GM13976 (cell line): ENCODE measurements around the gene MAD1L1.

Experiments used
- DNase-seq: peaks from one replicate; pipeline ENCODE4 v3.0.0; 2012; ENCODE audit warnings: low spot score
- in situ Hi-C: fragments of 300-500 bp; cut with MboI; formaldehyde crosslinking; loops from one replicate; pipeline ENCODE4 v1.12.0; 2022; ENCODE audit warnings: low sequenced_read_pairs, mixed read lengths, inconsistent platforms; ENCODE audit not compliant: unreplicated experiment
- TF ChIP-seq, protein P1 (sequence below): IDR thresholded peaks from 2 replicates; pipeline ENCODE4 v1.5.1; 2012; ENCODE audit warnings: borderline replicate concordance, mild to moderate bottlenecking; ENCODE audit not compliant: insufficient read depth; ENCODE audit errors: extremely low read depth, missing control alignments, control extremely low read depth

MAD1L1 gene

DNA sequence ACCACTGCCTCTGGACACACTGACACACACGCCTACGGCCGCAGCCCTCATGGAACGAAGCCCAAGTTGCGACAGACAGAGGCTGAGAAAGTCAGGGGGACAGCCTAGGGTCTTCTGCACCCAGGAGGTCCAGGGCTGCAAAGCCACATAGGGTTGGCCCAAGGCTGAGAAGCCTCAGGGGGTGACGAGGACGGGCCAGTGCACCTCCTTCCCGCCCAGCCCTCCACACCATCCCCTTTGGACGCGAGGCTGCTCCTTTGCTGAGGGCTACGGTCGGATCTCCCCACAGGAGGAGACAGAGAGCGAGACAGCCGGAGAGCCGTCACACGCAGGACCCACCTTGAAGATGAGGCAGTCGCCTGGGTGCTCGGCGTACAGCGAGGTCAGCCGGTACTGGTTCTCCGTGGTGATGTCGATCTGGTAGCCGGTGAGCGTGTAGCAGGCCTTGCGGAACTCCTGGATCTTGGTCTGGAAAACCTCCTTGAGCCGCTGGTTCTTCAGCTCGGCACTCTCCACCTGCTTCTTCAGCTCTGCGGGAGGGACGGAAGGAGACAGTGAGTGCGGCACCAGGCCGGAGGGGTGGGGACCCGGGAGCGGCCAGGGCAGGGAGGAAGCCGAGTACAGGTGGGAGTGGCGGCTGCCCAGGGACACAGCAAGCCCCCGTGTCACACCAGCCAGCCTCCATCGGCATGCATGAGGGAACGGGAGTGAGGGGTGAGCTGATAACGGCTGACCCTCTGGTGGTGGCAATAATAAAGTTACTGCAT lies 334.7 kb downstream of the MAD1L1 start:
- TF ChIP-seq, protein P1, sequence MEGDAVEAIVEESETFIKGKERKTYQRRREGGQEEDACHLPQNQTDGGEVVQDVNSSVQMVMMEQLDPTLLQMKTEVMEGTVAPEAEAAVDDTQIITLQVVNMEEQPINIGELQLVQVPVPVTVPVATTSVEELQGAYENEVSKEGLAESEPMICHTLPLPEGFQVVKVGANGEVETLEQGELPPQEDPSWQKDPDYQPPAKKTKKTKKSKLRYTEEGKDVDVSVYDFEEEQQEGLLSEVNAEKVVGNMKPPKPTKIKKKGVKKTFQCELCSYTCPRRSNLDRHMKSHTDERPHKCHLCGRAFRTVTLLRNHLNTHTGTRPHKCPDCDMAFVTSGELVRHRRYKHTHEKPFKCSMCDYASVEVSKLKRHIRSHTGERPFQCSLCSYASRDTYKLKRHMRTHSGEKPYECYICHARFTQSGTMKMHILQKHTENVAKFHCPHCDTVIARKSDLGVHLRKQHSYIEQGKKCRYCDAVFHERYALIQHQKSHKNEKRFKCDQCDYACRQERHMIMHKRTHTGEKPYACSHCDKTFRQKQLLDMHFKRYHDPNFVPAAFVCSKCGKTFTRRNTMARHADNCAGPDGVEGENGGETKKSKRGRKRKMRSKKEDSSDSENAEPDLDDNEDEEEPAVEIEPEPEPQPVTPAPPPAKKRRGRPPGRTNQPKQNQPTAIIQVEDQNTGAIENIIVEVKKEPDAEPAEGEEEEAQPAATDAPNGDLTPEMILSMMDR = no peak
- in situ Hi-C loops = no loop called here
- DNase-seq = no peak

DNA sequence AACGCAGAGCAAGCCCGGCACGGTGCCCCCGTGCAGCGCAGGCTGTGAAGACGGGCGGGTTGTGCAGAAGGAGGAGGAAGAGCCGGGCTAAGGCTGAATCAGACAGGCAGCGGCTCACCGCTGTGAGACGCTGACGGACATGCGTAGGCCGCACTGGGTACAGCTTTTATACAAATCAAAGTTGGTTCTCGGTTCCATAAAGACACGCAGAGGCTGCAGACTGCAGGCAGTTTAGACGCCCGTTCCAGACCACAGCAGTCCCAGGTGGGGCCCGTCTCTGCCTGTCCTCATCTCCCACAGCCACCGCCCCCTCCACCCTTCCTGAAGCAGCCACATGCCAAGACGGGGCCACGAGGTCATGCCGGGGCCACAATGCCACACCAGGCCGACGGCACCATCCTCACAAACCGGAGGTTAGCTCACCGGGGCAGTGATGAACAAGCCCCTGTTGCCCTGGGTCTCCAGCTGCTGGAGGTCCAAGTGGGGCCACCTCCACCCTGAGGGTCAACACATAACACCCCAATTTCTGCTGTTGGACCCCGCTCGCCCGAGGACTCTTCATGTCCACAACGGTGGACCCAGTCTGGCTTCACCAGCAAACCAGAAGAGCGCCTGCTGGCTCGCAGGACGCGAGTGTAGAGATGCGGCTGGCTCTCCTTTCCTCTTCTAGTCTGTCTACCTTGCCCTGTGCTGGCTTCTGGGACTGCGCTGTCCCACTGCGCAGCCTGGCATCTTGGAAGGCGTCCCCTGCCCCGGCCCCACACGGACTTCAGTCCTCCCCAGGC lies 335.5 kb downstream of the MAD1L1 start:
- TF ChIP-seq, protein P1 = no peak
- in situ Hi-C loops = no loop called here
- no peak for DNase-seq

GRCh38 chr7:1895664-1896515 lies 336.9 kb downstream of the MAD1L1 start:
- TF ChIP-seq, protein P1 = no peak
- no peak for DNase-seq
- in situ Hi-C loops = no loop called here

GRCh38 chr7:1894906-1895663 lies 337.7 kb downstream of the MAD1L1 start:
- TF ChIP-seq, protein P1 = no peak
- in situ Hi-C loops = no loop called here
- DNase-seq = no peak

DNA sequence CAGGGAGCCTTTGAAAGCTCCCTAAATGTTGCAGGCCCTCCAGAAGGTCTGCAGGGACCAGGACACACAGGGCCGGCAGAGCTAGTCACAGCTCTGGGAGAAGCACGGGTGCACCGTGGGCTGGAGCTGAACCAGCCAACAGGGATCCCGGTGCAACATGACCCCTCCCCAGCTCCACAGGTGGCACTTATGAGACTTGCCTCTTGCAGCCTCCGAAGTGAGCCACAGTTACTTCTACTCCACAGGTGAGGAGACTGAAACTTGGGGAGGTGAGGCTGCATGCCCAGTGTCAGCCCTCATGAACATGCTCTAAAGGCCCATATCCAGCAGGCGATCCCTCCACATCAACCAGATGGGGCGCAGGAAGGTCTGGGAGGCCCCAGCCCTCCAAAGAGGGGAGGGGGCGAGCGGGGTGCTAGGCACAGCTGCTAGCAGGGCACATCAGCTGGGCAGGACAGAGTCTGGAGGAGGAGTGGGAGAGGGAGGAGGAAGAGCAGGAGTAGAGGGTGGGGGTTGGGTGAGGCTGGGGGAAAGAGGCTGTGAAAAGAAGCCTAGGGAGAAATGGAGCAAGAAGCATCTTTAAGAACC lies 338.3 kb downstream of the MAD1L1 start:
- in situ Hi-C loops = no loop called here
- DNase-seq = no peak
- TF ChIP-seq, protein P1 = no peak
